K562 (cell line): Measurements from ENCODE around the gene TMEM50B. TPM values are rescaled to one million over a fixed set of nuclear protein-coding genes. Genes with fewer than 3 reads are reported as not detected.

Source experiments
- ESRRB ChIP-seq: fragments of 250-450 bp; sonication (Bioruptor Pico); IDR thresholded peaks from 2 replicates; pipeline ENCODE4 v1.5.0; 2020; ENCODE audit warnings: mild to moderate bottlenecking, moderate library complexity, borderline replicate concordance
- ETS1 ChIP-seq: conservative IDR thresholded peaks from 2 replicates; pipeline ENCODE4 v1.6.1; 2011; ENCODE audit warnings: low read depth, mild to moderate bottlenecking, low read length; ENCODE audit not compliant: control insufficient read depth
- FOXP4 ChIP-seq: sonication (generic); formaldehyde crosslinking; IDR thresholded peaks from 2 replicates; pipeline ENCODE4 v1.8.0; 2022; ENCODE audit warnings: mild to moderate bottlenecking, missing genetic modification reagents, borderline replicate concordance
- GABPB2 ChIP-seq: fragments of 250-450 bp; sonication (Bioruptor Pico); conservative IDR thresholded peaks from 2 replicates; pipeline ENCODE4 v1.5.1; 2021; ENCODE audit warnings: mild to moderate bottlenecking
- HCFC1 ChIP-seq: IDR thresholded peaks from 2 replicates; pipeline ENCODE4 v1.6.1; 2012; ENCODE audit warnings: low read depth, low read length, improper control_type of control experiment
- HLTF ChIP-seq: fragments of 450-650 bp; IDR thresholded peaks from 2 replicates; pipeline ENCODE4 v1.6.1; 2016
- HMGN3 ChIP-seq: IDR thresholded peaks from 2 replicates; pipeline ENCODE4 v1.6.1; 2011; ENCODE audit warnings: borderline replicate concordance, low read depth, mild to moderate bottlenecking, mixed read lengths, low read length; ENCODE audit not compliant: insufficient read length; ENCODE audit errors: extremely low read depth
- HSF4 ChIP-seq: fragments of 250-450 bp; sonication (Bioruptor Pico); IDR thresholded peaks from 2 replicates; pipeline ENCODE4 v2.1.2; 2022; ENCODE audit warnings: mild to moderate bottlenecking, moderate library complexity, borderline replicate concordance
- MEIS2 ChIP-seq: fragments of 450-650 bp; IDR thresholded peaks from 2 replicates; pipeline ENCODE4 v1.6.1; 2014; ENCODE audit warnings: mild to moderate bottlenecking; ENCODE audit not compliant: partially characterized antibody
- MTA3 ChIP-seq: fragments of 450-650 bp; formaldehyde crosslinking; IDR thresholded peaks from 2 replicates; pipeline ENCODE4 v1.6.1; 2017; ENCODE audit warnings: mild to moderate bottlenecking, borderline replicate concordance
- RBBP5 ChIP-seq: fragments of 200-600 bp; sonication (generic); IDR thresholded peaks from 2 replicates; pipeline ENCODE4 v1.6.1; 2012; ENCODE audit warnings: borderline replicate concordance, mild to moderate bottlenecking, low read length, control low read depth, inconsistent platforms; ENCODE audit not compliant: insufficient read depth, poor library complexity, severe bottlenecking
- RBM25 ChIP-seq: fragments of 200-400 bp; formaldehyde crosslinking; IDR thresholded peaks from 2 replicates; pipeline ENCODE4 v1.6.1; 2018; ENCODE audit warnings: low read length, low read depth, moderate library complexity; ENCODE audit not compliant: severe bottlenecking
- RHOXF2B ChIP-seq: fragments of 250-450 bp; sonication (Bioruptor Pico); conservative IDR thresholded peaks from 2 replicates; pipeline ENCODE4 v1.5.1; 2021
- SAFB2 ChIP-seq: fragments of 200-400 bp; formaldehyde crosslinking; IDR thresholded peaks from 2 replicates; pipeline ENCODE4 v1.6.1; 2018; ENCODE audit warnings: borderline replicate concordance, low read length, low read depth, moderate library complexity; ENCODE audit not compliant: severe bottlenecking
- SMARCA5 ChIP-seq: fragments of 450-650 bp; IDR thresholded peaks from 2 replicates; pipeline ENCODE4 v1.6.1; 2016
- TOE1 ChIP-seq, 2 experiments: fragments of 450-650 bp in 1 of 2; sonication (generic) in 1 of 2; formaldehyde crosslinking in 1 of 2; IDR thresholded peaks; 2 replicates each; pipeline versions ENCODE4 v1.7.1 to v1.8.0; 2016 to 2022; ENCODE audit warnings: borderline replicate concordance in 2 of 2, mild to moderate bottlenecking in 2 of 2, antibody characterized with exemption in 1 of 2, inconsistent platforms in 1 of 2, low read depth in 1 of 2, missing genetic modification reagents in 1 of 2, moderate library complexity in 1 of 2
- TRIM24 ChIP-seq, 2 experiments: fragments of 450-650 bp; IDR thresholded peaks; 2 replicates each; pipeline ENCODE4 v1.6.1; 2016
- ZBTB49 ChIP-seq: sonication (generic); formaldehyde crosslinking; IDR thresholded peaks from 2 replicates; pipeline ENCODE4 v1.8.0; 2022; ENCODE audit warnings: missing genetic modification reagents, mild to moderate bottlenecking, borderline replicate concordance
- ZNF232 ChIP-seq: sonication (generic); formaldehyde crosslinking; IDR thresholded peaks from 2 replicates; pipeline ENCODE4 v1.8.0; 2022; ENCODE audit warnings: mild to moderate bottlenecking, missing genetic modification reagents
- ZNF3 ChIP-seq: fragments of 250-450 bp; sonication (Bioruptor Pico); IDR thresholded peaks from 2 replicates; pipeline ENCODE4 v1.5.0; 2021; ENCODE audit warnings: mild to moderate bottlenecking, moderate library complexity
- ZNF436 ChIP-seq: fragments of 250-450, 450-650 bp; sonication (Bioruptor Pico); formaldehyde crosslinking; IDR thresholded peaks from 2 replicates; pipeline ENCODE4 v1.7.0; 2020; ENCODE audit warnings: mild to moderate bottlenecking
- ZNF444 ChIP-seq: fragments of 250-450 bp; sonication (Bioruptor Pico); IDR thresholded peaks from 2 replicates; pipeline ENCODE4 v1.4.0; 2020; ENCODE audit warnings: mild to moderate bottlenecking, moderate library complexity
- ZZZ3 ChIP-seq: fragments of 450-650 bp; IDR thresholded peaks from 2 replicates; pipeline ENCODE4 v1.6.1; 2016; ENCODE audit warnings: antibody characterized with exemption, mild to moderate bottlenecking, moderate library complexity
- polyA plus RNA-seq, 8 experiments: library from polyadenylated mRNA; depleted of rRNA in 4 of 8; stranded (reverse) in 5 of 8; unstranded in 3 of 8; fragments of >200 nt; fragmentation: Nextera tagmentation in 2 of 8; fragmentation: Illumina TruSeq in 1 of 8; extraction: Ambion mirVana in 2 of 8; extraction: Trizol in 1 of 8; gene quantifications; 2 replicates each; pipeline versions ENCODE4 v1.2.1 to v1.2.3, GENCODE V29; 2011 to 2014; ENCODE audit warnings: inconsistent platforms in 1 of 8, missing spikeins in 1 of 8
- total RNA-seq, 7 experiments: library from RNA; depleted of rRNA in 6 of 7; stranded (reverse); fragments of >200 nt in 6 of 7; fragmentation: Illumina TruSeq in 2 of 7; extraction: Trizol in 2 of 7; gene quantifications; 2 replicates each; pipeline versions ENCODE4 v1.2.1 to v1.2.3, GENCODE V29; 2011 to 2021; ENCODE audit warnings: low replicate concordance in 1 of 7

Gene TMEM50B
- total and polyA plus RNA-seq, 9 of the 15 experiments (the other 6 are each of a cell fraction or from before 2014, with no cell fraction given) = 20.5 to 64.6 (median 28.9) TPM

- TF ChIP-seq SMARCA5 = 0 out of 2 replicates have a peak, but pooled peaks have one; percentile 11
- no peak for TF ChIP-seq ETS1
- TF ChIP-seq ZNF436 (CRISPR knock-in tag) = no peak
- no peak for TF ChIP-seq HLTF
- TF ChIP-seq RBBP5 = no peak
- TF ChIP-seq ZBTB49 = no peak
- TF ChIP-seq ZNF232 (CRISPR knock-in tag) = no peak
- no peak for TF ChIP-seq ESRRB (CRISPR knock-in tag)
- no peak for TF ChIP-seq HSF4
- no peak for TF ChIP-seq GABPB2 (CRISPR knock-in tag)
- no peak for TF ChIP-seq MEIS2
- TF ChIP-seq SAFB2 = no peak
- TF ChIP-seq RHOXF2B (CRISPR knock-in tag) = no peak
- TF ChIP-seq TOE1 (IDR thresholded peaks at IDR 0.05; ENCODE audit: borderline replicate concordance) = peak; percentile 16; the same call in 1 of the 2 replicates
- TF ChIP-seq TOE1 (CRISPR knock-in tag; IDR thresholded peaks at IDR 0.05; ENCODE audit: borderline replicate concordance, low read depth) = 0 out of 2 replicates have a peak, but pooled peaks have one; percentile 59
- peak; percentile 55 for TF ChIP-seq RBM25
- TF ChIP-seq HMGN3 = no peak
- TF ChIP-seq ZZZ3 = peak; percentile 61; the same call in 1 of the 2 replicates
- no peak for TF ChIP-seq ZNF3
- no peak for TF ChIP-seq HCFC1
- no peak for TF ChIP-seq FOXP4 (CRISPR knock-in tag)
- TF ChIP-seq MTA3 = no peak
- TF ChIP-seq ZNF444 (CRISPR knock-in tag) = no peak
- TF ChIP-seq TRIM24 (IDR thresholded peaks at IDR 0.05) = 0 out of 4 replicates have a peak, but pooled peaks of 1 of the 2 experiments have one; percentile 6
Observed at GRCh38 chr21:33480481-33481103, 818 bp upstream of the TMEM50B start (continued).
